WERI-Rb-1 (cell line): ENCODE measurements around the gene GGTA1.

Experiments used
- DNase-seq: peaks from one replicate; pipeline ENCODE4 v3.0.0-alpha.2; 2020
- H3K27ac ChIP-seq: fragments of 250-450 bp; sonication (Bioruptor Pico); 2 replicates; pipeline ENCODE4 v1.5.1; 2020; ENCODE audit warnings: mild to moderate bottlenecking, moderate library complexity
- H3K27me3 ChIP-seq: fragments of 250-450 bp; sonication (Bioruptor Pico); 2 replicates; pipeline ENCODE4 v1.5.1; 2021; ENCODE audit warnings: mild to moderate bottlenecking, low read depth, moderate library complexity; ENCODE audit not compliant: insufficient read depth, severe bottlenecking
- H3K36me3 ChIP-seq: fragments of 250-450 bp; sonication (Bioruptor Pico); 2 replicates; pipeline ENCODE4 v1.5.1; 2020; ENCODE audit warnings: mild to moderate bottlenecking, moderate library complexity
- H3K4me3 ChIP-seq: 2 replicates; pipeline ENCODE4 v1.5.1; 2011; ENCODE audit warnings: low read depth, mild to moderate bottlenecking, control low read depth, low read length
- H3K9me3 ChIP-seq: fragments of 250-450 bp; sonication (Bioruptor Pico); 2 replicates; pipeline ENCODE4 v1.5.1; 2021; ENCODE audit warnings: mild to moderate bottlenecking, moderate library complexity; ENCODE audit not compliant: severe bottlenecking
- CTCF ChIP-seq: IDR thresholded peaks from 2 replicates; pipeline ENCODE4 v1.5.1; 2011; ENCODE audit warnings: low read depth, mild to moderate bottlenecking, control low read depth, inconsistent platforms, low read length

Gene GGTA1

DNA sequence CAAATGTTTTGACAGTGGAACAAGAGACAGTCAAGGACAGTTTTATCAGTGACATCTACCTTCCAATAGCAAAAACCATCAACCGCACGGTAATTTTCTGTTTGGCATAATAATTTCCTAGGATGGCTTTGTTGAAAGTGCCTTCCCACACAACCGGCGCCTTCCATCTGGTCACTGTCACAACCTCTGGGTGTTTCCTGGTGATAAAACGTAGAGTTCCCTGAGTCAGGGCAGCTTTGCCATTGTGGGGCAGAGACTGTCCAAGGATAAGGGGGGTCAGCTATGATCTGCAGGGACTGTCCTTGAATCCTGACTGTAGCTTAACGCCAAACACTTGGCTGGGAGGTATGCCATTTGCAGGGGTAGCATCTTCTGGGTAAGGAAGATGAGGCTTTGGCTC is 47.6 kb downstream of the GGTA1 start:
- no peak overlapping the region for H3K27ac ChIP-seq
- no peak for TF ChIP-seq CTCF
- H3K27me3 ChIP-seq: no peaks in the 10 kb centered on the region
- H3K9me3 ChIP-seq: no peaks in the 10 kb centered on the region
- no peaks in the 10 kb centered on the region for H3K36me3 ChIP-seq
- H3K4me3 ChIP-seq: no peak overlapping the region
- no peak for DNase-seq

- DNase-seq: no peak
- Histone ChIP-seq H3K36me3 (no peaks in the 10 kb centered on the region), H3K4me3 (no peak overlapping the region), H3K27ac (no peak overlapping the region), H3K9me3 (no peaks in the 10 kb centered on the region), H3K27me3 (no peaks in the 10 kb centered on the region)
- no peak for TF ChIP-seq CTCF
Measured at GRCh38 chr9:121451586-121451985, 48.1 kb downstream of the GGTA1 start.

DNA sequence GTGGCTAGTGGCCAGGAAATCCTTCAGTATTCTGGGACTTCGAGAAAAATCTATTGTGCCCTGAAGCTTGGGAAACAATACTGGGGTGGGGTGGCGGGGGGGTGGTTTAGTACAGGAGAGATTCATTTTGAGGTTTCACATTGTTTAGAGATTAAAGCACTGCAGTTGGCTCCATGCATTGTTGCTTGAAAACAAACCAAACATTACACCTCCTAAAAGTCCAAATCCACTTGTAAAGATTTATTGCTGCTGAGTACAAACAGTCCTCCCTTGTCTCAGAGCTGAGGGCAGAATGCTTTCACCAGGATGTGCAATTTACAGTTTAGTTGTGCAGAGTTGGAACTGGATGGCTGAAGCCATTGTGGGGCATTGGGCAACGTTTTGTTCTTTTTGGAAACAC is 49.4 kb downstream of the GGTA1 start:
- no peaks in the 10 kb centered on the region for H3K9me3 ChIP-seq
- no peak overlapping the region for H3K27ac ChIP-seq
- H3K36me3 ChIP-seq: no peaks in the 10 kb centered on the region
- DNase-seq: no peak
- no peaks in the 10 kb centered on the region for H3K27me3 ChIP-seq
- H3K4me3 ChIP-seq: no peak overlapping the region
- TF ChIP-seq CTCF: no peak

GRCh38 chr9:121449786-121450185 is 49.9 kb downstream of the GGTA1 start:
- no peaks in the 10 kb centered on the region for H3K36me3 ChIP-seq
- no peaks in the 10 kb centered on the region for H3K9me3 ChIP-seq
- no peak overlapping the region for H3K27ac ChIP-seq
- DNase-seq: no peak
- no peak overlapping the region for H3K4me3 ChIP-seq
- no peak for TF ChIP-seq CTCF
- H3K27me3 ChIP-seq: no peaks in the 10 kb centered on the region

DNA sequence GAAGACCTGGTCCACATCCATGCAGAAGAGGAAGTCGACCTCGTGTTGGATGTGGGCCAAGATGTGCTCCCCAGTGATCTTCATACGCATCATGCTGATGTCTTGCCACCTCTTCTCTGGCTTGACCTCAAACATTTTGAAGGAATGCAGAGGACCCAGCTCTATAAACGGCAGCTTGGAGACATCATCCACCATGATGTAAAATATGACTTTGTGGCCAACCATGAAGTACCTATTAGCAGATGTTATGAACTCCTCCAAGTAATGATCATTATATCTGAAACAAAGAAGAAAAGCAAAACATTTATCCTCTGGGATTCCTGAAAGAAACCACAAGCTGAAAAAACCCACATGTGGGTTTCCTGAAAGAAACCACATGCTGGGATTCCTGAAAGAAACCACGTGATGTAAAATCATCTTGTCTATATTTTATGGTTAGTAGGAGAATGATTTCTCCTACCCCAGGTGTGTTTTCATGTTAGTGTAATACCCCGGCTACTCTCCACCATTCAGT is 52.3 kb downstream of the GGTA1 start:
- Histone ChIP-seq H3K27me3 (no peaks in the 10 kb centered on the region), H3K27ac (no peak overlapping the region), H3K4me3 (no peak overlapping the region), H3K36me3 (no peaks in the 10 kb centered on the region), H3K9me3 (no peaks in the 10 kb centered on the region)
- DNase-seq: no peak
- no peak for TF ChIP-seq CTCF

- H3K27me3 ChIP-seq: no peaks in the 10 kb centered on the region
- no peak overlapping the region for H3K27ac ChIP-seq
- DNase-seq: no peak
- TF ChIP-seq CTCF: peak; percentile 50
- no peaks in the 10 kb centered on the region for H3K9me3 ChIP-seq
- H3K4me3 ChIP-seq: no peak overlapping the region
- H3K36me3 ChIP-seq: no peaks in the 10 kb centered on the region
Measured at GRCh38 chr9:121445986-121446385, 53.7 kb downstream of the GGTA1 start.
